HG03432 (cell line): ENCODE measurements around the gene TAOK3.
"Not testable (repeated sequence)": the region's sequence is repeated elsewhere in the genome, so short reads cannot be mapped to it uniquely, and the experiment has no call there.

Experiments
- ATAC-seq: cut with Tn5 transposase; IDR thresholded peaks from one replicate; pipeline ENCODE4 v1.9.1; 2021; ENCODE audit warnings: mild to moderate bottlenecking, moderate library complexity; ENCODE audit not compliant: unreplicated experiment

TAOK3 gene

DNA sequence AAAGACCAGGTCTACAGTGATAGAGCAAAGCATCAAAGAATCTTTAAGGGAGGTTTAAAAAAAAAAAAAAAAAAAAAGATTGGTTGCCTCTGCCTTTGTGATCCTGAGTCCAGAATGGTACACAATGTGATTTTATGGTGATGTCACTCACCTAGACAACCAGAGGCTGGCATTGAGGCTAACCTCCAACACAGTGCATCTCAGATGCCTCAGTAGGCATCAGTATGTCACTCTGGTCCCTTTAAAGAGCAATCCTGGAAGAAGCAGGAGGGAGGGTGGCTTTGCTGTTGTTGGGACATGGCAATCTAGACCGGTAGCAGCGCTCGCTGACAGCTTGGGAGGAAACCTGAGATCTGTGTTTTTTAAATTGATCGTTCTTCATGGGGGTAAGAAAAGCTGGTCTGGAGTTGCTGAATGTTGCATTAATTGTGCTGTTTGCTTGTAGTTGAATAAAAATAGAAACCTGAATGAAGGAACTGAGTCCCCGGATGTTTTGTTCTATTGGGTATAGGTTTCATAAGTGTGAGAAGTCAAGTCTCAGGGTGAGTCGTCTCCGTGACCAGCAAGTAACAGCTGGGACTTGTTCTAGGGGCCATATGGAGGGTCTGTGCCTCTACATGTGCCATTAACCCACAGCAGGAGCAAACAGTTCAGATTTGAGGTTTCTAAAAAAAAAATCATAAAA is 227.5 kb downstream of the TAOK3 start:
- ATAC-seq = peak; percentile 50

- ATAC-seq = no peak
Observed at GRCh38 chr12:118144499-118144898, 228.2 kb downstream of the TAOK3 start.

GRCh38 chr12:118140825-118141224 is 231.9 kb downstream of the TAOK3 start:
- no peak for ATAC-seq

DNA sequence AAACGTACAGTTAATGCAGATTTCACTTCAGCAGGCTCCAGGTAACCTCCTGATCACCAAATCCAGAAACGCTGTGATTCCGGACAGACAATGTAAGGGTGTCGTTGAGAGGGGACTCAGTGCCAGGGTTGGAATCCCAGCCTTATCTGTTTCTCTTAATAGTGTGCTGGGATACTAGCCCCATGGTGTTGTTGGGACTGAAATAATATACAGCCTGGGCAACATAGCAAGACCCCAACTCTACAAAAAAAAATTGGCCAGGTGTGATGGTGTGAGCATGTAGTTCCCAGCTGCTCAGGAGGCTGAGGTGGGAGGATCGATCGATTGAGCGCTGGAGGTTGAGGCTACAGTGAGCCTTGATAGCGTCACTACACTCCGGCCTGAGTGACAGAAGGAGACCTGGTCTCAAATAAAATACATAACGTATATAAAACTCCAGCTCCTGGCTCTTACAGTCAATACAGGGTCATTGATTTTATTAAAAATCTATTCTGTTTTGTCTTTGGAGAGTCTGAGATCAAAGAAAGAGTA is 235.5 kb downstream of the TAOK3 start:
- ATAC-seq = no peak

DNA sequence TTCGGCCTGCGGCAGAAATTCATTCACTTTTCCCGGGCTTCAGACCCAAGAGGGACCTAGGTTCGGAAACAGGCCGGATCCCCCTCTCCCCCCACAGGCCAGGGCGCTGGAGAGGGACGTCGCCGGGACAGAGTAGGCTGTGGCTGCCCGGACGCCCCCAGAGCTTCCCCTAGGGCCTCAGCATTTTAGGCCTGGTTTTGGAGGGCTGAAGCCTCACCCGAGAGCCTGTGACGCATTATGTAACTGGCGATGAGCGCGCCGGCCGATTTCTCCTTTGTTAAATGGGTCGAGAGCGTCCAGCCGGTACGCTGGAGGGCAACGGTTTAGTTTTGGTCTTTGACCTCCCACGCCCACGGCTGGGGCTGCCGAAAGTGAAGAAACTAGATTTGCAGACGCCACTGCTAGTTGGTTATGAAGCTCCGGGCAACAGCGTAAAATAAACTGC is 236.1 kb downstream of the TAOK3 start:
- ATAC-seq = peak; percentile 33

GRCh38 chr12:118135788-118136558 is 236.7 kb downstream of the TAOK3 start, which contains the start of gene PEBP1:
PEBP1 (plus strand) TSS chr12:118136124; CDS start chr12:118136210, 86 bp downstream.
- ATAC-seq = peak; percentile 98

GRCh38 chr12:118129436-118129835 is 243.3 kb downstream of the TAOK3 start:
- ATAC-seq = not testable (repeated sequence)

GRCh38 chr12:118127867-118128266 is 244.8 kb downstream of the TAOK3 start:
- no peak for ATAC-seq

DNA sequence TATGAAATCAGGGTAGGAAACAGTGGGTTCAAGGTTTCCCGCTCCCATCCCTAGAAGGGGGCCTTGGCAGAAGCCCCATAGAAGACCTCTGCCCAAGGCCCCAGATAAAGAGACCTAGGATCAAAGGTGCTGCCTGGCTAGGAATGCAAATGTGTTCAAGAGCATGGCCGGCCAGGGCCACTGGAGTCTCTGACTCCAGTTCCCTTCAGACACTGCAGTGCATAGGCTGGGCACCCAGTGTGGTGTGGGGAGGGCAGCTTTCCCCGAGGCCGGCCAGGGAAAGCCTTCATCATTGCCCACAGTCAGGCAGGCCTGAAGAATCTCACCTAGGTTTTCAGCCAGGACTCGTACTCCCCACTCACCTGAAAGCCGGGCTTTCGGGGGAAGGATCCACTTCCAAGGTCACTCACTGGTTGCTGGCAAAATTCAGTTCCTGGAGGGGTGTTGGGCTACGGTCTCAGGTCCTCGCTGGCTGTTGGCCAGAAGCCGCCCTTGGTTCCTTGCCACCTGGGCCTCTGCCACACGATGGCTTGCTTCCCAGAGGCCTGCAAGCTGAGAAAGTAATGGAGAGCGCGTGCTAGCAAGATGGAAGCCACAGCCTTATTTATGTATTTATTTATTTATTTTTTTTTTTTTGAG is 246.5 kb downstream of the TAOK3 start:
- ATAC-seq = no peak

- ATAC-seq = no peak
Observed at GRCh38 chr12:118125743-118126118, 247.0 kb downstream of the TAOK3 start.

DNA sequence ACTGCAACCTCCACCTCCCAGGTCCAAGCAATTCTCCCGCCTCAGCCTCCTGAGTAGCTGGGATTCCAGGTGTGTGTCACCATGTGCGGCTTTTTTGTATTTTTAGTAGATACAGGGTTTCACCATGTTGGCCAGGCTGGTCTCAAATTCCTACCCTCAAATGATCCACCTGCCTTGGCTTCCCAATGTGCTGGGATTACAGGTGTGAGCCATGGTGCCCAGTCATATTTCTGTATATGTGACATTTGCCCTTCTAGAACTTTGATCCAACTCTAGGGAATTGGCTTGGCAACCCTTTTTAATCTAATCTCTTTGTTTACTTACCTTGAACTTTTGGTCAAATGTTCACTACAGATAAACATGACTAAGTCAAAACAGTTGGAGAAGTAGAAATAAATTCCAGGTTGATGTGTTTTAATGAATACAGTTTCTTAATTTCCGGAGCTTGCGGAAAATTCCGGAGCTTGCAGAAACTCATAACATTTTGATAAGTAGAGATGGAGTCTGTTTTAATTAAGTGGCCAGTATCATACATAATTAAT is 248.3 kb downstream of the TAOK3 start:
- no peak for ATAC-seq

DNA sequence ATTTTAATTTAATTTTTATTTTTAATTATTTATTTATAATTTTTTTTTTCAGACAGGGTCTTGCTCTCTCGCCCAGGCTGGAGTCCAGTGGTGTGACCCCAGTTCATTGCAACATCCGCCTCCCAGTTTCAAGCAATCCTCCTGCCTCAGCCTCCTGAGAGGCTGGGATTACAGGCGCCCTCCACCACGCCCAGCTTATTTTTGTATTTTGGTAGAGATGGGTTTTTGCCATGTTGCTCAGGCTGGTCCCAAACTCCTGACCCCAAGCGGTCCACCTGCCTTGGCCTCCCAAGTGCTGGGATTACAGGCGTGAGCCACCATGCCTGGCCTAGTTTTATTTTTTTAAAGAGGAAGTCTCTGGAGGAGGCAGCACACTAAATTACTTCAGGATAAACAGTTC is 250.4 kb downstream of the TAOK3 start:
- ATAC-seq = no peak

- ATAC-seq = peak; percentile 80
Observed at GRCh38 chr12:118120579-118121363, 251.9 kb downstream of the TAOK3 start.

DNA sequence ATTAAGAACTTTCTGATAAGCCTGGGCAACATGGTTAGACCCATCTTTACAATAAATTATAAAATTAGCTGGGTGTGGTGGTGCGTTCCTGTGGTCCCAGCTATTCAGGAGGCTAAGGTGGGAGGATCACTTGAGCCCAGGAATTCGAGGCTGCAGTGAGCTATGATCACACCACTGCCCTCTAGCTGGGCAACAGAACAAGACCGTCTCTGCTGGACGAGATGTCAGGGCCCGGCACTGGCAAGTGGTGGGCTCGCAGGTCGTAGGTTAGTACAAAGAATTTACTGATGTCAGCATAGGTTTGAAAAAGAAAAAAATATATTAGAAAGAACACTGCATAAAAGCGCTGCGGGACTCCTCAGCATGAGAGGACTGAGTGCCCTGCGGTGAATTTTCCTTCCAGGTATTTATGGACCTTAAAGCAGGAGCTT is 253.2 kb downstream of the TAOK3 start:
- ATAC-seq = no peak

DNA sequence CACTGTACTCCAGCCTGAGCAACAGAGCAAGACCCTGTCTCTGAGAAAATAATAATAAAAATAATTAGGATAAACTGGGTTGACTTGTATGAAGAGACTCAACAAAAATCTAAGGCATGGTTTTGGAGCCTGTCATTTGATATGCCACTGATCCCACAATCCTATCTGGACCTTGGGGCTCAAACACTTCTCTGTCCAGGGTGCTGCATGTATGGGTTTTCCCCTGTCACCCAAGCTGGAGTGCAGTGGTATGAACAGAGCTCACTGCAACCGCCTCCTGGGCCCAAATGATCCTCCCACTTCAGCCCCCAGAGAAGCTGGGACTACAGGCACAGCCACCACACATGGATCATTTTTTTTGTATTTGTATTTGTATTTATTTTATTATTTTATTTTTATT is 263.6 kb downstream of the TAOK3 start:
- ATAC-seq = no peak

DNA sequence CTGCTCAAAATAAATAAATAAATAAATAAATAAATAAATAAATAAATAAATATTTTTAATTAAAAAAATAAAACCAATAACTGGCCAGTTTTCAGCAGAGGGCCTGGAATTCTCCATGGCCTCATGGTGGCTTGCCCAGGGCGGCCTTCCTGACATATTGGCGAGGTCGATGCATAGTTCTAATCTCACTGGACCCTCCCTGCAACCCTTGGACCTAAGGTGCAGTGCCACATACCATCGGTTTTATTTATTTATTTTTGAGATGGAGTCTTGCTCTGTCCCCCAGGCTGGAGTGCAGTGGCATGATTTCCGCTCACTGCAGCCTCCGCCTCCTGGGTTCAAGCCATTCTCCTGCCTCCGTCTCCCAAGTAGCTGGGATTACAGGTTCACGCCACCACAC is 265.0 kb downstream of the TAOK3 start:
- no peak for ATAC-seq

GRCh38 chr12:118107011-118107410 is 265.7 kb downstream of the TAOK3 start:
- ATAC-seq = no peak

DNA sequence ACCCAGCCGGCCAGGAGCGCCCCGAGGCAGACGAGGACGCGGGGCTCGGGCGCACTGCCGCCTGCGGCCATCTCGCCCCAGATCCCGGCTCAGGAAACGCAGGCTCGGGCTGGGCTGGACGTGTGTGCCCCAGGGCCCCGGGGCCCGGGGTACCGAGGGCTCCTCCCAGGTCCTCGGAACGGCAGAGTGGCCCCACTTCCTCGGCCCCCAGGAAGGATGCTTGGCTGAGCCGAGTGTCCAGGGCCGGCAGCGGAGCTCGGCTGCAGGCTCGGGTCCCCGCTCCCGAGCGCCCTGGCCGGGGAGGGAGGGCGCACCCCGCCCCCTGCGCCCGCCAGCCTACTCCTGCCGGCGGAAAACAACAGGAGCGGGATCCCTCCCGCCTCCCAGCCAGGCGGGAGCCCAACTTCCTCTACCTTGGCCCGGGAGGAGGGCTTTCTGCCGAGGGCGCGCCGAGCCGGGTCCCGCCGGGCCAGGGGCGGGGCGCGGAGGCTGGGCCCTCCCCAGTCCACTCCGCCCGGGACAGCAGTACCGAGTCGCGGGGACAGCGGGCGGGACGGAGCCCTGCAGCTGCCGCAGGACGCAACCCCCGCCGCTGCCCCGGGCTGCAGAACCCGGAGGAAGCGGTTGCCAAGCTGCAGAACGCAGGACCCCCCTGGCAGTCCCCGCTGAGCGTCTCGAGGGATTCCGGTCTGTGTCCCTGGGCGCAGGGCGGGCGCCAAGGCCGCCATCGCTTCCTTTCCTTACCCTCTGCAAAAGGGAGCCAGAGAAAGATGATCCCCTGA is 268.9 kb downstream of the TAOK3 start, which contains the start of gene VSIG10:
Gene VSIG10, minus strand, starts transcription at position 411 of the 782 bp plus-strand sequence. Its CDS starts 340 bp downstream, at position 71.
- peak; percentile 49 for ATAC-seq

GRCh38 chr12:118103201-118103600 is 269.5 kb downstream of the TAOK3 start:
- ATAC-seq = peak; percentile 15
